A673 (cell line): ENCODE measurements around the gene KIAA0040. TPM values are rescaled to one million over a fixed set of nuclear protein-coding genes. Genes with fewer than 3 reads are reported as not detected.

ENCODE experiments used
- BruUV-seq: library from RNA; stranded (reverse); fragments of 400-500 nt; replicated peaks from 2 replicates; lab custom pipeline; 2021; lab: Mats Ljungman, UMichigan
- CTCF ChIA-PET: fragments of 300-600 bp; sonication (Branson Sonifier 250); formaldehyde crosslinking; loops from one replicate; lab custom pipeline; 2022; ENCODE audit warnings: antibody characterized with exemption; lab: Charles Lee
- POLR2A ChIA-PET: fragments of 300-600 bp; sonication (Branson Sonifier 250); formaldehyde crosslinking; loops from one replicate; lab custom pipeline; 2022; ENCODE audit warnings: antibody characterized with exemption; ENCODE audit not compliant: low non-redundant PET; lab: Charles Lee
- DNase-seq: peaks from one replicate; pipeline ENCODE4 v3.0.0-alpha.2; 2015; ENCODE audit warnings: low spot score
- H3K27ac ChIP-seq: fragments of 200-600 bp; sonication (generic); 2 replicates; pipeline ENCODE4 v1.5.1; 2016; ENCODE audit warnings: mixed run types, low read depth, mild to moderate bottlenecking, mixed read lengths, antibody characterized with exemption, low read length; ENCODE audit not compliant: poor library complexity, severe bottlenecking
- H3K27me3 ChIP-seq: fragments of 200-600 bp; sonication (generic); replicated peaks from 2 replicates; pipeline ENCODE4 v1.6.1; 2017; ENCODE audit warnings: mixed run types, low read depth, mild to moderate bottlenecking, mixed read lengths, antibody characterized with exemption, low read length; ENCODE audit not compliant: insufficient read depth, poor library complexity
- H3K36me3 ChIP-seq: fragments of 200-600 bp; sonication (generic); 2 replicates; pipeline ENCODE4 v1.6.1; 2016; ENCODE audit warnings: mixed run types, mild to moderate bottlenecking, mixed read lengths, antibody characterized with exemption, low read length; ENCODE audit not compliant: insufficient read depth, poor library complexity, severe bottlenecking
- H3K4me1 ChIP-seq: fragments of 200-600 bp; sonication (generic); 2 replicates; pipeline ENCODE4 v1.6.1; 2017; ENCODE audit warnings: mixed run types, mild to moderate bottlenecking, mixed read lengths, antibody characterized with exemption, low read length; ENCODE audit not compliant: insufficient read depth, poor library complexity, severe bottlenecking
- H3K4me3 ChIP-seq: fragments of 200-600 bp; sonication (generic); 2 replicates; pipeline ENCODE4 v1.5.1; 2016; ENCODE audit warnings: low read depth, mixed run types, mild to moderate bottlenecking, mixed read lengths, low read length; ENCODE audit not compliant: poor library complexity, severe bottlenecking
- H3K9me3 ChIP-seq: fragments of 200-600 bp; sonication (generic); 2 replicates; pipeline ENCODE4 v1.6.1; 2016; ENCODE audit warnings: mixed run types, low read depth, mild to moderate bottlenecking, mixed read lengths, antibody characterized with exemption, low read length; ENCODE audit not compliant: poor library complexity, severe bottlenecking
- CTCF ChIP-seq: fragments of 300-800, 200-600 bp; sonication (generic); conservative IDR thresholded peaks from 2 replicates; pipeline ENCODE4 v1.5.1; 2017; ENCODE audit warnings: low read depth, mild to moderate bottlenecking, antibody characterized with exemption, low read length, moderate library complexity, mixed read lengths
- EZH2 ChIP-seq: fragments of 200-600 bp; sonication (generic); IDR thresholded peaks from 2 replicates; pipeline ENCODE4 v1.6.1; 2017; ENCODE audit warnings: borderline replicate concordance, low read depth, mild to moderate bottlenecking, mixed read lengths, antibody characterized with exemption, low read length; ENCODE audit not compliant: poor library complexity, severe bottlenecking
- intact Hi-C: fragments of 100-400 bp; cut with micrococcal nuclease; formaldehyde crosslinking; loops from one replicate; pipeline ENCODE4 v1.10.0; 2022; ENCODE audit not compliant: unreplicated experiment
- total RNA-seq: library from RNA; stranded (reverse); gene quantifications from 2 replicates; pipeline ENCODE4 v1.2.3, GENCODE V29; 2021

The KIAA0040 gene
- total RNA-seq, 1 experiment from 2014 or later: not detected

GRCh38 chr1:175195281-175195680, 2.7 kb upstream of the KIAA0040 start:
- ChIA-PET CTCF (no interaction called here), POLR2A (no interaction called here)
- H3K27ac ChIP-seq: no peak overlapping the region
- BruUV-seq: no TSS peak
- DNase-seq: no peak
- intact Hi-C loops: no loop called here
- H3K27me3 ChIP-seq: peaks cover 63% of the 10 kb centered on the region
- no peaks in the 10 kb centered on the region for H3K4me1 ChIP-seq
- no peak overlapping the region for H3K4me3 ChIP-seq
- H3K9me3 ChIP-seq: no peaks in the 10 kb centered on the region
- H3K36me3 ChIP-seq: no peaks in the 10 kb centered on the region
- TF ChIP-seq CTCF (no peak), EZH2 (no peak)

- Histone ChIP-seq H3K27ac (no peak overlapping the region), H3K36me3 (no peaks in the 10 kb centered on the region), H3K27me3 (peaks cover 56% of the 10 kb centered on the region), H3K4me3 (no peak overlapping the region), H3K4me1 (no peaks in the 10 kb centered on the region), H3K9me3 (no peaks in the 10 kb centered on the region)
- BruUV-seq: no TSS peak
- no peak for DNase-seq
- ChIA-PET CTCF (no interaction called here), POLR2A (no interaction called here)
- intact Hi-C loops: no loop called here
- TF ChIP-seq CTCF (no peak), EZH2 (no peak)
These were observed 943 bp upstream of the KIAA0040 start for GRCh38 chr1:175193527-175193910.

- Histone ChIP-seq H3K36me3 (no peaks in the 10 kb centered on the region), H3K4me1 (no peaks in the 10 kb centered on the region), H3K27ac (no peak overlapping the region), H3K9me3 (no peaks in the 10 kb centered on the region), H3K4me3 (peak overlapping the region; percentile 37), H3K27me3 (peaks cover 49% of the 10 kb centered on the region)
- DNase-seq: peak; percentile 28
- BruUV-seq: no TSS peak
- intact Hi-C loops: no loop called here
- CTCF ChIA-PET: interaction anchor here (1.1 kb wide), 1 partner anchor 40 kb away, joined by 4 read pairs; no protein-coding TSS in a partner anchor
- TF ChIP-seq CTCF (no peak), EZH2 (no peak)
- POLR2A ChIA-PET: no interaction called here
These were observed 406 bp downstream of the KIAA0040 start for GRCh38 chr1:175192111-175192629.
